Activated T-cell treated with anti-CD3 and anti-CD28 coated beads, Interleukin-2, amount 50 U/mL, for 24 hours (primary cell): Measurements from ENCODE around the gene INKA2.
A peak's percentile ranks its signal among the peaks of the same experiment; 100 is the strongest.

Experiments used
- DNase-seq: peaks from one replicate; pipeline ENCODE4 v3.0.0-alpha.2; 2020
- H3K27ac Mint-ChIP-seq: 2 replicates; pipeline ENCODE4 v1.8.0; 2020; ENCODE audit warnings: mild to moderate bottlenecking, mixed read lengths
- H3K27me3 Mint-ChIP-seq: 2 replicates; pipeline ENCODE4 v1.8.0; 2020; ENCODE audit warnings: mixed read lengths
- H3K36me3 Mint-ChIP-seq: 2 replicates; pipeline ENCODE4 v1.8.0; 2020; ENCODE audit warnings: low read depth, mixed read lengths
- H3K4me1 Mint-ChIP-seq: 2 replicates; pipeline ENCODE4 v1.8.0; 2020; ENCODE audit warnings: low read depth, mixed read lengths
- H3K4me3 Mint-ChIP-seq: 2 replicates; pipeline ENCODE4 v1.8.0; 2020; ENCODE audit warnings: mild to moderate bottlenecking, moderate library complexity, mixed read lengths
- H3K9me3 Mint-ChIP-seq: 2 replicates; pipeline ENCODE4 v1.8.0; 2020; ENCODE audit warnings: mixed read lengths

Gene INKA2

DNA sequence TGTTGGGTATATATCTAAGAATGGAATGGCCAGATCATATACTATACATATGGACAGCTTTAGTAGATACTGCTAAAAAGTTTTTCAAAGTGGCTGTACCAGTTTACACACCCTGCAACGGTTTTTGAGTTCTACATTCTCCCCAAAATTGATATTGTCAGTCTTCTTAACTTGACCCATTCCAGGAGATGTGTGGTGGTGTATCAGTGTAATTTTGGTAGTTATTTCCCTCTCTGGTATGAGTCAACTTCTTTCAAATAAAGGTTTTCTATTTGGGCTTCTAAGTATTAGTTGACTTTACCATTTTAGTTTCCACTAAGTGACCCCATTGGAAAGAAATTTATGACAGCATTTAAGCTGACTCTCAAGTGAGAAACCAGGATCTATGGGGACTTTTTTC is 29.2 kb downstream of the INKA2 start:
- no peak for DNase-seq
- no peaks in the 10 kb centered on the region for H3K9me3 Mint-ChIP-seq
- H3K4me1 Mint-ChIP-seq: peaks cover 43% of the 10 kb centered on the region
- no peak overlapping the region for H3K4me3 Mint-ChIP-seq
- H3K36me3 Mint-ChIP-seq: peaks cover 85% of the 10 kb centered on the region
- peak overlapping the region; percentile 74 for H3K27ac Mint-ChIP-seq
- H3K27me3 Mint-ChIP-seq: no peaks in the 10 kb centered on the region

- H3K27ac Mint-ChIP-seq: peak overlapping the region; percentile 74
- no peak overlapping the region for H3K4me3 Mint-ChIP-seq
- H3K4me1 Mint-ChIP-seq: peaks cover 39% of the 10 kb centered on the region
- no peaks in the 10 kb centered on the region for H3K27me3 Mint-ChIP-seq
- peaks cover 92% of the 10 kb centered on the region for H3K36me3 Mint-ChIP-seq
- DNase-seq: no peak
- no peaks in the 10 kb centered on the region for H3K9me3 Mint-ChIP-seq
Measured at GRCh38 chr1:111707906-111708305, 31.3 kb downstream of the INKA2 start.

GRCh38 chr1:111706921-111707320 is 32.3 kb downstream of the INKA2 start:
- no peak overlapping the region for H3K4me3 Mint-ChIP-seq
- peaks cover 44% of the 10 kb centered on the region for H3K4me1 Mint-ChIP-seq
- no peak for DNase-seq
- peak overlapping the region; percentile 84 for H3K27ac Mint-ChIP-seq
- no peaks in the 10 kb centered on the region for H3K9me3 Mint-ChIP-seq
- H3K27me3 Mint-ChIP-seq: no peaks in the 10 kb centered on the region
- peaks cover 93% of the 10 kb centered on the region for H3K36me3 Mint-ChIP-seq

- Mint-ChIP-seq H3K36me3 (peaks cover 93% of the 10 kb centered on the region), H3K4me1 (peaks cover 50% of the 10 kb centered on the region), H3K9me3 (no peaks in the 10 kb centered on the region), H3K27ac (peak overlapping the region; percentile 19), H3K27me3 (no peaks in the 10 kb centered on the region), H3K4me3 (no peak overlapping the region)
- DNase-seq: no peak
Measured at GRCh38 chr1:111705841-111706240, 33.4 kb downstream of the INKA2 start.

- Mint-ChIP-seq H3K9me3 (no peaks in the 10 kb centered on the region), H3K36me3 (peaks cover 93% of the 10 kb centered on the region), H3K27ac (peak overlapping the region; percentile 31), H3K27me3 (no peaks in the 10 kb centered on the region), H3K4me1 (peaks cover 52% of the 10 kb centered on the region), H3K4me3 (no peak overlapping the region)
- DNase-seq: no peak
Measured at GRCh38 chr1:111704776-111705175, 34.4 kb downstream of the INKA2 start.

- Mint-ChIP-seq H3K4me3 (no peak overlapping the region), H3K27ac (peak overlapping the region; percentile 87), H3K4me1 (peaks cover 49% of the 10 kb centered on the region), H3K36me3 (peaks cover 93% of the 10 kb centered on the region), H3K27me3 (no peaks in the 10 kb centered on the region), H3K9me3 (no peaks in the 10 kb centered on the region)
- DNase-seq: no peak
Measured at GRCh38 chr1:111704240-111704639, 35.0 kb downstream of the INKA2 start.

DNA sequence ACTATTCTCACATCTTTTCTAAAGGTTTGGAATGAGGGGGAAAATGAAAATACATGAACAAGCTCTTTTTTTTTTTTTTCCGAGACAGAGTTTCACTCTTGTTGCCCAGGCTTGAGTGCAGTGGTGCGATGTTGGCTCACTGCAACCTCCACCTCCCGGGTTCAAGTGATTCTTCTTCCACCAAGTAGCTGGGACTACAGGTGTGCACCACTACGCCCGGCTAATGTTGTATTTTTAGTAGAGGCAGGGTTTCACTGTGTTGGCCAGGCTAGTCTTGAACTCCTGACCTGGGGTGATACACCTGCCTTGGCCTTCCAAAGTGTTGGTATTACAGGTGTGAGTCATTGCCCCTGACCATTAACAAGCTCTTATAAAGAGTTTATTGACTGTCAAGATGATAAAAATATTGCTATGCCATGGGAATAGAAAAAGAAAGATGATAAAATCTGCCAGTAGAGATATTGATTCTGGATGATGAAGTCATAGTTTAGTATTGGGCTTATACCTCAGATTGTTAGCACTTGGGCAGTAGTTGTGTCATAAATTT is 36.6 kb downstream of the INKA2 start:
- no peaks in the 10 kb centered on the region for H3K9me3 Mint-ChIP-seq
- H3K27me3 Mint-ChIP-seq: no peaks in the 10 kb centered on the region
- no peak for DNase-seq
- H3K4me3 Mint-ChIP-seq: no peak overlapping the region
- H3K27ac Mint-ChIP-seq: peak overlapping the region; percentile 81
- H3K4me1 Mint-ChIP-seq: peaks cover 42% of the 10 kb centered on the region
- H3K36me3 Mint-ChIP-seq: peaks cover 93% of the 10 kb centered on the region

- Mint-ChIP-seq H3K9me3 (no peaks in the 10 kb centered on the region), H3K4me3 (no peak overlapping the region), H3K27ac (peak overlapping the region; percentile 15), H3K36me3 (peaks cover 95% of the 10 kb centered on the region), H3K4me1 (peaks cover 55% of the 10 kb centered on the region), H3K27me3 (no peaks in the 10 kb centered on the region)
- DNase-seq: no peak
Measured at GRCh38 chr1:111699268-111699667, 39.9 kb downstream of the INKA2 start.

DNA sequence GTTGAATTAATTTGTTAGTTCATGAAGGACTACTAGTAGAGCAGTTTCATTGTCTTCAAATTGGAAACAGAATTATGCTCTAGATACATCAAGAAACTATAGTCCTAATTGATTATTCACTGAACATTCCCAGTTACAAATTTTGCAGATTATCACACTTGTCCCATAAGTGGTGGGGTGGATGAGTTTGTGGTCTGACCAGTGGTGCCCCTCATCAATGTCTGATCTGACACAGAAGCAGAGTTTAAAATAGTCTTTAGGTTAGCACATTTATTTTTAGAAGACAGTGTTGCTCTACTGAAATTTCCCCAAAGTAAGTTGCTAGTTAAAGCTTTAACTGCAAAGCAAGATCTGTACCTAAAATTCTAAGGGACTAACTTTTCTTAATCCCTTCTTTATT is 42.9 kb downstream of the INKA2 start:
- Mint-ChIP-seq H3K4me3 (no peak overlapping the region), H3K9me3 (no peaks in the 10 kb centered on the region), H3K4me1 (peaks cover 59% of the 10 kb centered on the region), H3K27me3 (no peaks in the 10 kb centered on the region), H3K27ac (peak overlapping the region; percentile 48), H3K36me3 (peaks cover 96% of the 10 kb centered on the region)
- no peak for DNase-seq

DNA sequence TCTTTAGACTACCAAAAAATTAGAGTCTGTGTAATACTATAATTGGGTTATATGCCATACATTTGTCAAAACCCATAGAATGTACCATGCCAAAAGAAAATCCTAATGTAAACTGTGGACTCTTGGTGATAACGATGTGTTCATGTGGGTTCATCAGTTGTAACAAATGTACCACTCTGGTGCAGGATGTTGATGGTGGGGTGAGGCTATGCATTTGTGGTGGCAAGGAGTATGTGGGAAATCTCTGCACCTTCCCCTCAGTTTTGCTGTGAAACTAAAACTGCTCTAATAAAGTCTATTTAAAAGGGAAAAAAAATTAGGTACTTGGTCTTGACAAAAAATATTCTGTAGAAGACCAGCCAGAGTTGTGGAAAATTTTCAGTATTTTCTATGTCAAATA is 43.4 kb downstream of the INKA2 start:
- DNase-seq: no peak
- no peak overlapping the region for H3K4me3 Mint-ChIP-seq
- H3K36me3 Mint-ChIP-seq: peaks cover 96% of the 10 kb centered on the region
- H3K27ac Mint-ChIP-seq: peak overlapping the region; percentile 57
- no peaks in the 10 kb centered on the region for H3K27me3 Mint-ChIP-seq
- peaks cover 60% of the 10 kb centered on the region for H3K4me1 Mint-ChIP-seq
- H3K9me3 Mint-ChIP-seq: no peaks in the 10 kb centered on the region

DNA sequence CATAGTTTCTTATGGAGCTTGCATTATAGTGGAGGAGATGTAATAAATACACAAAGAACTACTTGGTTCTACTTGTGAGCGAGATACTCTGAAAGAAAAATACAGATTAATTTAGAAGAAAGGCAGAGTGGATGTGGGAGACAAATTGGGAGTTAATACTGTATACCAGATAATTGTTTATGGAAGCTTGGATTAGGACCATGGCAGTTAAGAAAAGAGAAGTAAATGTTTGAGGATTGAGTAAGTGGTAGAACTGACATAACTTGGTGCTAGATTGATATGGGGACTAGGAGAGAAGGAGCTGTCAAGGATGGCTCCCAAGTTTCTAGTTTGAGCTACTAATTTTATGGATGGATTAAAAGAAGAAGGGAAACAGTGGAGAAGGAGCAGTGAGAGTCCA is 47.3 kb downstream of the INKA2 start:
- H3K27me3 Mint-ChIP-seq: no peaks in the 10 kb centered on the region
- no peak for DNase-seq
- H3K27ac Mint-ChIP-seq: peak overlapping the region; percentile 41
- no peaks in the 10 kb centered on the region for H3K9me3 Mint-ChIP-seq
- no peak overlapping the region for H3K4me3 Mint-ChIP-seq
- peaks cover 89% of the 10 kb centered on the region for H3K36me3 Mint-ChIP-seq
- H3K4me1 Mint-ChIP-seq: peaks cover 68% of the 10 kb centered on the region

GRCh38 chr1:111690306-111690617 is 48.9 kb downstream of the INKA2 start:
- Mint-ChIP-seq H3K4me1 (peaks cover 65% of the 10 kb centered on the region), H3K9me3 (peaks cover 3% of the 10 kb centered on the region), H3K27me3 (no peaks in the 10 kb centered on the region), H3K4me3 (no peak overlapping the region), H3K36me3 (peaks cover 77% of the 10 kb centered on the region), H3K27ac (peak overlapping the region; percentile 75)
- DNase-seq: no peak
